KBM-7 (cell line): ENCODE data around the gene SEPTIN5.

Experiments
- DNase-seq: peaks from one replicate; pipeline ENCODE4 v3.0.0-alpha.2; 2015
- in situ Hi-C: fragments of 300-500 bp; cut with MboI; formaldehyde crosslinking; loops from 2 replicates; pipeline ENCODE4 v1.14.3; 2020; ENCODE audit warnings: low sequenced_read_pairs, low pct_unique_long_range_greater_than_20kb, mixed read lengths

Gene SEPTIN5

DNA sequence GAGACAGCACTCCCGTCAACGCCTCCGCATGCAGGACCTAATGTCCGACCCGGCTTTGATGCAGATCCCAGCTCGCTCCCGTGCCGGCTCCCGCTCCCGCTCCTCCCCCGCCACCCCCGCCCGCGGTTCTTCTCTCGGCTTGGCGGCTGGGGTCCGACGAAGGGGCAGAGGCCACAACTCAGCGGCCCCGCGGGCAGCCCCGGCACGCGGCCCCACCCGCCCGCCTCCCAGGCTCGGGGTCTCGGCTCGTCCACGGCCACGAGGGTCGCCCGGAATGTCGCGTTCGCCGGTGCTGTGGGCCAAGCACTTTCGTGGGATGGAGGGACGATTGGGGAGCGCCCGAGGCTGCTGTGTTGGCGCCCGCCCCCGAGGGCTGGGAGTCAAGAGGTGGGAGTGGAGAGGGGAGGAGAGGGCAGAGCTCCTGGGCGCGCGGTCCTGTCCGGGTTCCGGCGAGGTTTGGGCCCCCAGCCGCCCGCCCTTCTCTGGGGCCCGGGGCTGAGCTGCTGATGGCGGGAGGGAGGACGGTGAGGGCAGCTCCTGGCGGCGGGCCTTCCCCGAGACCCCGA is 40.9 kb downstream of the SEPTIN5 start:
- in situ Hi-C loops, result loop anchor here (10.0 kb wide), 1 partner anchor 160 kb away; no protein-coding TSS in a partner anchor
- DNase-seq, result no peak

DNA sequence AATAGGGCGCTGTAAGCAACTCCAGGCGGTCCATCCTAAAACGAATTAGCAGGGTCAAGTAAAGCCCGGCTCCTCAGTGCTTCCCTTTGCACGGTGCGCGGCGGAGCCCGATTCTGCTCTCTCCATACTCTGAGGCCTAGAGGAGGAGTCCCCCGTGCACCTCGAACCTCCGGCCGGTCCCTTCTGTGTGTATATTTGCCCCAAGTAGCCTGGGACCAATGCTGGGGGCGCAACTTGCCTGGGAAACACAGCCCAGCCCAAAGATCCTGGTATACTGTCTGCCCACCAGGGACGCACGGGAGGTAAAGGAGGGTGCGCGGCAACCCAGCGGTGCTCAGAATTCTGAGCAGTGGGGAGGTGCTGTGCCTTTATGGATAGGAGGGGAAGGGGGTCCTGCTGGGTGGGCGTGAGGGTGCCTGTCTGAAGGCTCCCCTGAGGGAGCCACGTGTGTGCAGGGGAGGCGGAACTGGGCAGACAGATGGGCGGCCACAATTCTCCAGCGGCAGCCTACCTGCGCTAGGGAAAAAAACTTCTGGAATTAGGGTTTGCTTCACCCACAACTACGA is 41.5 kb downstream of the SEPTIN5 start:
- in situ Hi-C loops, result loop anchor here (10.0 kb wide), 1 partner anchor 159 kb away; no protein-coding TSS in a partner anchor

DNA sequence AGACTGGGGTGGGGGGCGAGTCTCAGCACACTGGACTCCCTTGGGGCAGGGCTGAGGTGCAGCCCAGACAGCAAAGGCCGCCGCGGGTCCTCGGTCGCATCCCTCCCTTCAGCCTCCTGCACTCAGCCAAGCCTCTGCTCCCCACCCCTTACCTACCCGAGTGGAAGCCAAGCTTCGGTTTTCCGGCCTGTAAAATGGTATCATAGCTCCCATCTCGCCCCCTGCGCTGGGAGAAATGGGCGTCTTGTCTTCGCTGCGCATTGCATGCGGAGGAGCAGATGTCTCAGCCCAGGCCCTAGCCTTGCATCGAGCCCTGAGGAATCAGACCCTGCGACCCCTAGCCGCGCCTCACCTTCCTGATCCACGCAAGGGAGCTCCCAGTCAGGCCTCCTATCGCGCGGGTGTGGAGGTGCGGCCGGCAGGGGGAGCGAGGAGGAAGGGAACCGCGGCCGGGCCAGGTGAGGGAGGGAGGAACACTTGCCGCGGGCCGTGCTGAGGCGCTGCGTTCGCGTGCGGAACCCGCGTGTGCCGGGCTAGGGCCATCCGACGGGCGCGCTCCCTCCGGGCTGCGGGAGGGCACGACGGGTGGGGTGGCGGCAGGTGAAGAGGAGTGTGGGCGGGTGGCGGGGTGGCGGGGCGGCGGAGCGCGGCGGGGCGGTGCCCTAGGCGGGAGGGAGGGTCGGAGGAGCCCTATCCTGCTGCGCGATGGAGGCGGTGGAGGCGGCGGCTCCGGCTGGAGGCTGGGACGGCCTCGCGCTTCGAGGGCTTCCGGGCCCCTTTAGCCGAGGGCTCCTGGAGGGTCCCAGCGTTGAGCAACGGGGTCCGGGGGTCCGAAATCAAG is 42.2 kb downstream of the SEPTIN5 start:
- in situ Hi-C loops, result loop anchor here (10.0 kb wide), 1 partner anchor 158 kb away; no protein-coding TSS in a partner anchor
- DNase-seq, result peak; percentile 58

More for the DNA sequence above, 41.5 kb downstream of the SEPTIN5 start:
- no peak for DNase-seq

DNA sequence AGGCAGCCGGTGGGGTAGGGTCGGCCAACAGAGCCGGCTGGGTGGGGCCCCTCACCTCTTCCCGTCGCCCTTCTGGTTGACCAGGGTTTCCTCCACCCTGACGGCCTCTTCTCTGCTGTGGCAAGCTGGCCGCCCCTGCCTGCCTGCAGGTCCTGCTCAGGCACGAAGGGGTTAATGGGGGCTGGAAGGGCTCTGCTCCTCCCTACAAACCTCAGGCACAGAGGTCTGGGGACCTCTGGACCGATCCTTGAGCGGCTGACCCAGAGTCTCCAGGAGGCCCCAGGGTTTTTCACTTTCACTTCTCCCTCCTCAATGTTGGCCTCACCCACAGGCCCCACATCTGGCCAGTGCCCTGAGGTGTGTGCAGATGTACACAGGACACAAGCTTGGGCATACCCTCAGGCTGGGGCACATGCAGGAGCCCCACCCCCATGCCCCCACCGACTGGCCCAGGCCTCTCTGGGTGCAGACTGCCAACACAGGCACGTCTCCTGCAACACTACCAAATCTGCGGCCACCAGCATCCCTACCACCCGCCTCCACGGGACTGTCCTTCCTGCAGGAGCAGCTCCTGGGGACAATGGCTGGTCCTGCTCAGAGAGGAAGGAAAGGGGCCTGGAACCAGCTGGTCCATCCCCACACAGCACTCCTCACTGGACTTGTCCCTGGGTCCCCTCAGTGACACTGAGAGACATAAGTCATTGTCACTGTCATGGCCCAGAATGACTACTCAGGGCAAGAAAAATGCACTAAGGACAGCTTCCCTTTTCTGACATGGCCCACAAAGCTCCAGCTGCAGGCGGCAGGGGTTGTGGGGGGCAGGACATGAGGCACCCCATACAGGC is 43.1 kb downstream of the SEPTIN5 start:
- in situ Hi-C loops, result loop anchor here (10.0 kb wide), 1 partner anchor 157 kb away; no protein-coding TSS in a partner anchor
- DNase-seq, result peak; percentile 26

DNA sequence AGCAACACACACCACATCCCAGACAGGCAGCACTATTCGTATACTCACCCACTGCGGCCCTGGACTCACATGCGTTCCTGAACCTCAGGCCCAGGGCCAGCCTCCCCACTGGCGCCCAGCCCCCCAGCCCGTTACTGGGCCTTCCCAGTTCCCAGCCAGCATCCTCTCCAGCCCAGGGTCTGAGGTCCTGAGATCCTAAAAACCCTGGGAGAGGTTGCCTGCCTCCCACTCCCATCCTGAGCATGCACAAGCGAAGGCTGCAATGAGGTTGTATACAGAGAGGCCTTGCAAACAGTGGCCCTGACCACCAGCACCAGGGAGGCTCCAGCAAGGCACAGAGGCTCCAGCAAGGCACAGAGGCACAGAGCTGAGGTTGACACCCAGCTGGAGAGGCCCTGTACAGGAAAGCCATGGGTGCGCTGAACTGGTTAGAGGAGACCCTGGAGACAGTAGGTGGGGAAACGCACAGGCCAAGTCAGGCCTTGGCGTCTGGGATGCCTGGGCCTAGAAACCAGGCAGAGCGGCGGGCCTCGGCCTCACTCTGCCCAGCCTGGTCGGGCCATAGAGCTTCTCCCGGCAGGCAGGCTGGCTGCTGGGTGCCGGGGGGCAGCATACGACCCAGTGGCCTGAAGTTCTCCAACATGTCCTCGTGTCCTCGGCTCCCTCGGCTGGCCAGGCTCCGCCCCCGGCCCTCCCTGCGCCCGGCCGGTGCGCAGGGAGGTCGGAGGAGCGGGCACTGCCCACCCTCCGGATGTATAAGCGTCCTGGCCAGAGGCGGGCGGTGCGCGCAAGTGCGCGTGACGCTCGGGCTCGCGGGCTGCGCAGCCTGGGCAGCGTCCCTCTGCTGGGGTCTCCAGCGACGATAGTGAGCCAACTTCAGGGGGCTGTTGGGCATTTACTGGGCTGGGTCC is 43.9 kb downstream of the SEPTIN5 start:
- DNase-seq, result no peak
- in situ Hi-C loops, result loop anchor here (10.0 kb wide), 1 partner anchor 157 kb away; no protein-coding TSS in a partner anchor

DNA sequence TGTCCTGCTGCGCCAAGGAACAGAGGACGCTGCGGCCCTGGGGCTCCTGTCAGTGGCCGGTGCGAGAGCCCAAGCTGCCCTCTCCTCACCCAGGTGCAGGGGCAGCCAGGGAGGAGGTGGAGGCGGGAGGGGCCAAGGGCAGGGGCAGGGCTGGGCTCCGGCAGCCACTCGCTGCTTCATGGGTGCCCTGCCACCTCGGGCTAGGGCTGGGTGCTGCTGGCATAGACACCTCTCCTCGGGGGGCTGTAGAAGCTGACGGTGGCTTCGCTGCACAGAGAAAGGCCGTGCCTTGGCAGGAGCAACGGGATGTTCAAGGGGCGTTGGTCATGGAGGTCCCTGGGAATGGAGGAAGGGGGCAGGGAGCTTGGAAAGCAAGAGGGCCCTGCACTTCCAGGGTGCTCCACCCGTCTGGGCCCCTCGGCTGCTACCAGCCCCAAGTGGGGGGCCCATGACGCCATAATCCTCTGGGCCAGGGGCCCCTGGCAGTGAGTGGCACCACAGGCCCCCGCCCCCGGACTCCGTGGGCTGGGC is 44.7 kb downstream of the SEPTIN5 start:
- in situ Hi-C loops, result loop anchor here (10.0 kb wide), 1 partner anchor 156 kb away; no protein-coding TSS in a partner anchor
- no peak for DNase-seq

DNA sequence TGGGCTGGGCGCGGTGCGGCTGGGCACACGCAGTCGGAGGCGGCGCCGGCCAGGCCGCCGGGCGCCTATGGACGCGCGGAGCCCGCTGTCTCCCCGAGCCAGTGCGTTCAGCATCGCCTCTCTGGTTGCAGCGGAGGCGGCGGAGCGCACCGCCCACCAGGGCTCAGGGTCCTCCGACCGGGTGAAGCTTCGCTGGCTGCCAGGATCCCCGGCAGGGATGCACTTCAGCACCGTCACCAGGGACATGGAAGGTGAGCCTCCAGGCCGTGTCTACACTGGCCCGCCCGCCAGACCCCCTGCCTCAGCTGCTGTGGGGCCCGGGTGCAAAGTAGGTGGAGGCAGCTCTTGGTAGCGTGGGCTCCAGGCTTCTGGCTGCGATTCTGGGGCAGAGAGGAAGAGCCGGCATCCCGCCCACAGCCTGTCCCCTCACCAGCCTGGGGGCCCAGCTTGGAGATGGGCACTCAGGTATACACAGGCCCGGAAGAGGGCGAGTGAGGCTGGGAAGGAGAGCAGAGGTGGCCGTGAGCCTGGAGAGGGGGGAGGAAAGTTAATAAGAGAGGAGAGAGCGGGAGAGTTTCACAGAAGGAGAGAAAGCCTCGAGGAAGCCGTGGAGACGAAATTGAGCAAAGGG is 45.2 kb downstream of the SEPTIN5 start:
- in situ Hi-C loops, result loop anchor here (10.0 kb wide), 1 partner anchor 155 kb away; no protein-coding TSS in a partner anchor
- no peak for DNase-seq

DNA sequence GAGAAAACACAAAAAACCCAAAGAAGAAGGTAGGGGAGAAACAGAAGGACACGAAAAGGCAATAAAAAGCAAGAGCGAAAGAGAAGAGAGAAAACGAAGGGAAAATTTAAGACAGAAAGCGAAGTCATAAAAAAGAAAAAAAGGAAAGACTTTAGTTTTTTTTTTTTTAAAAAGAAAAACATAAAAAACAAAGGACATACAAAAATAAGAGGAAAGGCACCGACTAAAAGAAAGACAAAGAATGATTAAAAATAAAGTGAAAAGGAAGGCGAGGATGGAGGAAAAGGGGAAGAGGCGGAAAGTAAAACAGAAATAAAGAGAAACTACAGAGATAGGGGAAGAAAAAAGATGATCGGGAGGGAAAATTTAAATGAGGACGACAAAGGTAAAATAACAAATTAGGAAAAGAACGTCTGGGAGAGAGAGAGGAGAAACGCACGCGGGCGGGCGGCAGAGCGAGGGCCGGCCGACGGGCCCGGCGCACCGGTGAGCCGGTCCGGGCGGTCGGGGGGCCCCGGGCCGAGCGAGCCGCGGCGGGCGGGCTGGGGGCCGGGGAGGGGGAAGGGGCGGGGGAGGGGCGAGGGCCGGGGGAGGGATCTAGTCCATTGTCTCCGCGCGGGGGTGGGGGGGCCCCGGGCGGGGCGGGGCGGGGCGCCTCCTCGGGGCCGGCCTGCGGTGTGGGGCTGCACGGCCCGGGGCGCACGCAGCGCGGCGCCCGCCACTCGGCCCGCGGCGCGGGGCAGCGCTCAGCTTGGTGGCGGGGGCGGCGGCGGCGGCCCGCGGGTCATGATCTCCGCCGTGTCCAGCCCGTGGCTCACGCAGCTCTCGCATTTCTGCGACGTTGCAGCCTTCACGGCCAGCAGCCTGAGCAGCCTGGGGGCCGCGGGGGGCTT is 46.0 kb downstream of the SEPTIN5 start, which contains the start of gene TBX1:
TSS of gene TBX1 (plus strand) at position 721 of the 893 bp plus-strand sequence. CDS start at position 787, 66 bp downstream.
- in situ Hi-C loops, result no loop called here

DNA sequence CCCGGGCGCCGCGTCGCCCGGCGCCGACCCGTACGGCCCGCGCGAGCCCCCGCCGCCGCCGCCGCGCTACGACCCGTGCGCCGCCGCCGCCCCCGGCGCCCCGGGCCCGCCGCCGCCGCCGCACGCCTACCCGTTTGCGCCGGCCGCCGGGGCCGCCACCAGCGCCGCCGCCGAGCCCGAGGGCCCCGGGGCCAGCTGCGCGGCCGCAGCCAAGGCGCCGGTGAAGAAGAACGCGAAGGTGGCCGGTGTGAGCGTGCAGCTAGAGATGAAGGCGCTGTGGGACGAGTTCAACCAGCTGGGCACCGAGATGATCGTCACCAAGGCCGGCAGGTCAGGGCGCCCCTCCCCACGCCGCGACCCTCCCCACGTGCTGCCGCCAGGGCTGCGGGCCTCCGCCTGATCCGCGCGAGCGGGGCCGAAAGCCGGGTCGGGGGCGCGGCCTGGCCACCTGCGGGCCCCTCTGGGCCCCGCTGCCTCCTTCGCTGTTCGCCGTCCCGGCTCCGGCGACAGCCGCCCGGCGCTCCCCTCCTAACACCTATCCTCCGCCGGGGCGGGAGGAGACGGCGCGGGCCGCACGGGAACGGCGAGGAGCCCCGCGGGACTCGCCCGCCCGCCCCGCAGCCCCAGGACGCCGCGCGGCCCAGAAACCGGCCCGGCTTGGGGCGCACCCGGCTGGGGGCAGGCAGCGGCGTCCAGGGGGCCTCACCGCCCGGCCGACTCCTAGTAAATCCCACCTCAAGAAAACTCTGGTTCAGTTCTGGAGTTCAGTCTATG is 46.8 kb downstream of the SEPTIN5 start:
- no peak for DNase-seq
- in situ Hi-C loops, result no loop called here

More for the DNA sequence above, 46.0 kb downstream of the SEPTIN5 start, which contains the start of gene TBX1:
- DNase-seq, result peak; percentile 34

DNA sequence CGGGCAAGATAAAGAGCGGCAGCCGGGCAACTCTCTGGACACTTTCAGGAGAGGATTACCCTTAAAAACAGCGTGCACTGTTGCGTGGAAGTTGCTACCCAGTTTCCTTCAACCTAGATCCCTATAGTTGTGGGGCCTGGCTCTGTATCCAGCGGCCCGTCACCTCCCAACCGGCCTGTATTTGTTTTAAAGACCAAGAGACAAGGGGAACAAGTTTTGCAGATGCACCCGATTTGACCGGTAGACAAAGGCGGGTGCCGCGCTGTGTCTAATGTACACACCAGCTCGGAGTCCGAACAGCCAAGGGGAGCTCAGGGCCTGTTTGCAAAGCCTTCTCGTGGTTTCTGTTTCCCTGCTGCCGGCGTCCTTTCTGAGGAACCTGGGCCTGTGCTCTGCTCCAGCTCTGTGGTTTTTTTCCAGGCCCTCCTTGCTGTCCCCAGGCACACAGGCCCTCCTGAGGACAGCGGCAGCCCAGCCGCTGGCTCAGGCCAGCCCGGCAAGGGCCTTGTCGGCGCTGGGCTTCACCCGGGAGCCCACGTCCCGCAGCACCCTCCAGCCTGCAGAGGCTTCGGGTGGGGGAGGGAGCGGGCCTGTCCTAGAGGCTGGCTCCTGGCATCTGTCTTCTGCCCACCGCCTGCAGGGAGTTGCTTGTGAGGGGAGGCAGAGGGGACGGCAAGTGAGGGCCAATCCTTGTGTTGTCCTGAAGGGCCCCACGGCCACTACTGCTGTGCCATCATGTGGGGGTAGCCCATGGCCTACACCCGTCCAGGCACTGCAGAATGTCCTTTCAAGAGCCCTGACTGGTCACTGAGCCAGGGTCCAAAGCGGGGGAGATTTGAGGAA is 47.6 kb downstream of the SEPTIN5 start:
- peak; percentile 52 for DNase-seq
- in situ Hi-C loops, result no loop called here

DNA sequence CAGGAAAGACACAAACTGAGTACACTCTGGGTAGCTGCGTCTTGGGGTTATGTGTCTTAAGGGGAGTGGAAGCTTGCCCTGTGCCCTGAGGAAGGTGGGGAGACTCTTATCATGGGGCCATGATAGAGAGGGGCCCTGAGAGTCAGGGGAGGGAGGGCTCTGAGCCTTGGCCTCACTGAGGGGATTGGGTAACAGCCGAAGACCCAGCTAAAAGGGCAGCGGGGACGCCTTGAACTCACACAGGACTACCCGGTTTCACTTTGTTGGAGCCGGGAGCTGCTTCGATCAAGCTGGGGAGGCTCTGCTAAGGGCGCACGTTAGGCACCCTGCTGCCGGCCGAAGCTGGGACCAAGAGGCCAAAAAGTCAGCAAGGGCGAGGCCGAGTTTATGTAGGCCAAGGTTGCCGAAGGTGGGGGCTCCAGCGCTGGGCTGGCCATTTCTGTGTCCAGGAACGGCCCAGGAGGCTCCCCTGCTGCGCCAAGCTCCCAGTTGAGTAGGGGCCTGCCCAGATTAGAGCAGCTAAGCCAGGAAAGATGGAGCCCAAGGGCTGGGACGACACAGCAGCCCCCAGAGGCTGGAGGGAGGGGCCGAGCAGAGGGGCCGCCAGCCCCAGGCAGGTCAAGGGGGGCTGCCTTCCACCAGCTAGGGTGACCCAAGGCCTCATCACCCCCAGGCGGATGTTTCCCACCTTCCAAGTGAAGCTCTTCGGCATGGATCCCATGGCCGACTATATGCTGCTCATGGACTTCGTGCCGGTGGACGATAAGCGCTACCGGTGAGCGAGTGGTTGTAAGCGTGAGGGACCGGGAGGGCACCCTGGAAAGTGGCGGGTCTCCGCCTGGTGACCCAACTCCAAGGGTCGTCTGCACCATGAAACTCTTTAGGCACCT is 48.5 kb downstream of the SEPTIN5 start:
- no peak for DNase-seq
- in situ Hi-C loops, result no loop called here

DNA sequence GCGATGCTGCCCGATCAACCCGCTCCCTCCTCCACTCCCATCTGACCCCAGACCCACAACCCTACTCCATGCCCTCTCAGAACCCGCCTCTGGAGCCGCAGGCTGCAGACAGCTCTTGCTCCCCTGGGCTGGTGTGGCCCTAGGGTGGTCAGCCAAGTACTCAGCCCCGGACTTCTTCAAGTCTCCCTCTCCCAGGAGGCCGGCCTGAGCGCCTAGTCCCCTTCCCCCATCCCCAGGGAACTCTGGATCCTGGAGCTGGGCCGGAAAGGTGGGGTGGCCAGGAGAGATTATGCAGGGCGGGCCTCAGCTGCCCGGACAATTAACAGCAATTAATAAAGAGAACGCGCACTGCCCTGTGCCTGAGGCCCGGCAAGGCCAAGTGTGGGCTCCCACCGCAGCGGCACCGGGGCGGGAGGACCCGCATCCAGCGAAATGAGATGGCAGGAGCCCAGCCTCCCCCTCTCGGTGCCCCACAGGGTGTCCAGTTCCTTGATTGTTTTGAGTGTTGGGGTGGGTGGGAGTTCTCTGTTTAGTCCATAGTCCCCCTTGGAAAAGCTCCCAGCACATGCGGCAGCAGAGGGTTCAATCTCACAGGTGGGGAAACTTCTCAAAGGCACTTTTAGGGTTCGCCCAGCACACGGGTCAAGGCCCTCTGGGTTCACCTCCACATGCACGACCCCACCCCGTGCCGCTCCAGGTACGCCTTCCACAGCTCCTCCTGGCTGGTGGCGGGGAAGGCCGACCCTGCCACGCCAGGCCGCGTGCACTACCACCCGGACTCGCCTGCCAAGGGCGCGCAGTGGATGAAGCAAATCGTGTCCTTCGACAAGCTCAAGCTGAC is 49.4 kb downstream of the SEPTIN5 start:
- in situ Hi-C loops, result no loop called here

DNA sequence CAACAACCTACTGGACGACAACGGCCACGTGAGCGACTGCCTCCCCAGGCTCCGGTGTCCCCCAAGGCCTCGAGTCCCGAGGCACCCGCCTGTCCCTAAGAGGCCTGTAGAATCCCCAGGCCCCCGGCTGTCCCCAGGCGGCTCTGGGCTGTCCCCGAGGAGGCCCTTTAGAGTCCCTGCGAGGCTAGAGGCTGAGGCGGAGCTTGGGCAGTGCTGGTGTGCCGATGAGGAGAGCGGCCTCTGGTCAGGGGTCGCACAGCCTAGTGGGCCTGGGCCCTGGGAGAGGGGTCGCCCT is 49.9 kb downstream of the SEPTIN5 start:
- in situ Hi-C loops, result no loop called here
- no peak for DNase-seq

More for the DNA sequence above, 49.4 kb downstream of the SEPTIN5 start:
- no peak for DNase-seq
